Ishikawa (cell line): Measurements from ENCODE around the gene KDM4B.

Experiments used
- CEBPB ChIP-seq: IDR thresholded peaks from 2 replicates; pipeline ENCODE4 v1.6.1; 2012
- CREB1 ChIP-seq: IDR thresholded peaks from 2 replicates; pipeline ENCODE4 v1.6.1; 2012; ENCODE audit warnings: low read depth
- EGR1 ChIP-seq: IDR thresholded peaks from 2 replicates; pipeline ENCODE4 v1.6.1; 2012
- FOXM1 ChIP-seq: IDR thresholded peaks from 2 replicates; pipeline ENCODE4 v1.6.1; 2012; ENCODE audit warnings: low read depth, borderline replicate concordance
- MAX ChIP-seq: IDR thresholded peaks from 2 replicates; pipeline ENCODE4 v1.6.1; 2012
- NFIC ChIP-seq: IDR thresholded peaks from 2 replicates; pipeline ENCODE4 v1.6.1; 2012
- RAD21 ChIP-seq: IDR thresholded peaks from 2 replicates; pipeline ENCODE4 v1.6.1; 2012; ENCODE audit warnings: low read depth
- TAF1 ChIP-seq: IDR thresholded peaks from 2 replicates; pipeline ENCODE4 v1.6.1; 2012; ENCODE audit warnings: low read depth, mild to moderate bottlenecking
- TCF12 ChIP-seq: IDR thresholded peaks from 2 replicates; pipeline ENCODE4 v1.6.1; 2012; ENCODE audit warnings: low read depth
- TEAD4 ChIP-seq: IDR thresholded peaks from 2 replicates; pipeline ENCODE4 v1.6.1; 2012
- USF1 ChIP-seq: IDR thresholded peaks from 2 replicates; pipeline ENCODE4 v1.6.1; 2012
- YY1 ChIP-seq: IDR thresholded peaks from 2 replicates; pipeline ENCODE4 v1.6.1; 2012; ENCODE audit warnings: low read depth
- ZBTB7A ChIP-seq: IDR thresholded peaks from 2 replicates; pipeline ENCODE4 v1.6.1; 2012; ENCODE audit warnings: low read depth
- TF ChIP-seq, protein P1 (sequence below): IDR thresholded peaks from 2 replicates; pipeline ENCODE4 v1.6.1; 2012; ENCODE audit warnings: low read depth, mild to moderate bottlenecking

The KDM4B gene

GRCh38 chr19:4967738-4968461, 1.0 kb upstream of the KDM4B start:
- TF ChIP-seq CREB1 (no peak), MAX (no peak), TCF12 (no peak), ZBTB7A (no peak), TAF1 (no peak), FOXM1 (no peak), RAD21 (no peak), EGR1 (no peak), TEAD4 (no peak), YY1 (no peak), CEBPB (no peak)

DNA sequence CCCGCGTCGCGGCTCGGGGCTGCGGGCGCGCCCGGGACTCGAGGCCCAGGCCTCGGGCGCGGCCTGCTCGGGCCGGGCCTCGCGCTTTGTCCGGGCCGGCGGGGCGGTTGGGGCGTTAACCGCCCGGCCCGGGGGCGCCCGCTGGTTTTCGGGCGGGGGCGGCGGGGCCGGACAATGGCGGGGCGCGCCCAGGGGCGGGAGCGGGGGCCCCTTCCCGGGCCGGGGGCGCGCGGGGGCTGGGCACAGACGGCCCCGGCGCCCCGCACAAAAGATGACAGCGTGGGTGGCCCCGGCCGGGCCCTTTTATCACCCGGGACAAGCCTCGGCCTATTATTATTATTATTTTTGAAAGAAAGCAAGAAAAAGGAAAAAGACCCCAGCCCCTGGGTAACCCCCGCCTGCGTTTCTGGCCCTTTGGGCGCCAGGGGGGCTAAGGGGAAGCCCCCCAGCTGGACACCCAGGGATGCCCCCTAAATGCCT, 419 bp downstream of the KDM4B start:
- TF ChIP-seq USF1 (no peak), TAF1 (no peak), EGR1 (no peak), TEAD4 (no peak), NFIC (no peak), MAX (no peak), FOXM1 (no peak), RAD21 (no peak), YY1 (no peak), CEBPB (no peak), ZBTB7A (no peak), CREB1 (no peak), TCF12 (no peak)
- TF ChIP-seq, protein P1, sequence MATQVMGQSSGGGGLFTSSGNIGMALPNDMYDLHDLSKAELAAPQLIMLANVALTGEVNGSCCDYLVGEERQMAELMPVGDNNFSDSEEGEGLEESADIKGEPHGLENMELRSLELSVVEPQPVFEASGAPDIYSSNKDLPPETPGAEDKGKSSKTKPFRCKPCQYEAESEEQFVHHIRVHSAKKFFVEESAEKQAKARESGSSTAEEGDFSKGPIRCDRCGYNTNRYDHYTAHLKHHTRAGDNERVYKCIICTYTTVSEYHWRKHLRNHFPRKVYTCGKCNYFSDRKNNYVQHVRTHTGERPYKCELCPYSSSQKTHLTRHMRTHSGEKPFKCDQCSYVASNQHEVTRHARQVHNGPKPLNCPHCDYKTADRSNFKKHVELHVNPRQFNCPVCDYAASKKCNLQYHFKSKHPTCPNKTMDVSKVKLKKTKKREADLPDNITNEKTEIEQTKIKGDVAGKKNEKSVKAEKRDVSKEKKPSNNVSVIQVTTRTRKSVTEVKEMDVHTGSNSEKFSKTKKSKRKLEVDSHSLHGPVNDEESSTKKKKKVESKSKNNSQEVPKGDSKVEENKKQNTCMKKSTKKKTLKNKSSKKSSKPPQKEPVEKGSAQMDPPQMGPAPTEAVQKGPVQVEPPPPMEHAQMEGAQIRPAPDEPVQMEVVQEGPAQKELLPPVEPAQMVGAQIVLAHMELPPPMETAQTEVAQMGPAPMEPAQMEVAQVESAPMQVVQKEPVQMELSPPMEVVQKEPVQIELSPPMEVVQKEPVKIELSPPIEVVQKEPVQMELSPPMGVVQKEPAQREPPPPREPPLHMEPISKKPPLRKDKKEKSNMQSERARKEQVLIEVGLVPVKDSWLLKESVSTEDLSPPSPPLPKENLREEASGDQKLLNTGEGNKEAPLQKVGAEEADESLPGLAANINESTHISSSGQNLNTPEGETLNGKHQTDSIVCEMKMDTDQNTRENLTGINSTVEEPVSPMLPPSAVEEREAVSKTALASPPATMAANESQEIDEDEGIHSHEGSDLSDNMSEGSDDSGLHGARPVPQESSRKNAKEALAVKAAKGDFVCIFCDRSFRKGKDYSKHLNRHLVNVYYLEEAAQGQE = no peak

- TF ChIP-seq MAX = no peak
- no peak for TF ChIP-seq NFIC
- no peak for TF ChIP-seq TCF12
- no peak for TF ChIP-seq YY1
- no peak for TF ChIP-seq TAF1
- TF ChIP-seq ZBTB7A = no peak
- TF ChIP-seq, protein P1 = no peak
Measured at GRCh38 chr19:4969772-4970531, 1.0 kb downstream of the KDM4B start.

- no peak for TF ChIP-seq MAX
- TF ChIP-seq RAD21 = no peak
Measured at GRCh38 chr19:4970558-4971423, 1.9 kb downstream of the KDM4B start.

DNA sequence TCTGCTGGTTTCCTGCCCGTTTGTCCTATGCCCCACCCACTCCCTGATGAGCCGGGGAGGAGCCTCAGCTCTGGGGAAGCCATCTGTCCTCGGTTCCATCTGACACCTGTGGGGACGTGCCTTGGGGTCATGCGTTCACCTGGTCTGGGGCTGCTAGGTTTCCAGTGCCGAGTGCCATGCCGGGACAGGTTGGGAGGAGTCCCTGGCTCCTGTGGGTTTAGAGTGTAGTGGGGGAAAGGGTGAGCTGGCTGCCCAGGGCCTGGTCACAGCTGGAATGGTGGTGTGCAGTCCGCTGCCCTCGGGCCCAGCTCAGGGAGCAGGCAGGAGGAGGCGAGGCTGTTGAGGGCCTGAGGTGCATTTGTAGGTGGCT, 2.5 kb downstream of the KDM4B start:
- TF ChIP-seq MAX = no peak
- no peak for TF ChIP-seq YY1
- TF ChIP-seq TCF12 = no peak
- TF ChIP-seq CREB1 = no peak
- TF ChIP-seq NFIC = no peak
